Muscle layer of duodenum (tissue), 2 donors: ENCODE data around the gene GSX1.
"Not testable (repeated sequence)": the region's sequence is repeated elsewhere in the genome, so short reads cannot be mapped to it uniquely, and the experiment has no call there.

Source experiments
- H3K27ac ChIP-seq: one replicate; pipeline ENCODE4 v1.7.0; 2013; ENCODE audit warnings: mild to moderate bottlenecking, low read length
- H3K27me3 ChIP-seq: one replicate; pipeline ENCODE4 v1.7.0; 2013; ENCODE audit warnings: low read depth, mild to moderate bottlenecking, control low read depth, low read length
- H3K36me3 ChIP-seq, 2 donors: one replicate each; pipeline ENCODE4 v1.7.0; 2013; ENCODE audit warnings: low read length in 2 of 2, control low read depth in 1 of 2, mild to moderate bottlenecking in 1 of 2; ENCODE audit not compliant: insufficient read depth in 2 of 2, control insufficient read depth in 1 of 2
- H3K4me1 ChIP-seq, 2 donors: one replicate each; pipeline ENCODE4 v1.7.0; 2013; ENCODE audit warnings: low read length in 2 of 2, mild to moderate bottlenecking in 2 of 2, control low read depth in 1 of 2, moderate library complexity in 1 of 2; ENCODE audit not compliant: insufficient read depth in 2 of 2, control insufficient read depth in 1 of 2
- H3K4me3 ChIP-seq, 2 donors: one replicate each; pipeline ENCODE4 v1.7.0; 2013; ENCODE audit warnings: low read length in 2 of 2, low read depth in 1 of 2, mild to moderate bottlenecking in 1 of 2
- H3K9me3 ChIP-seq, 2 donors: one replicate each; pipeline ENCODE4 v1.7.0; 2013; ENCODE audit warnings: low read length in 2 of 2, control low read depth in 1 of 2, mild to moderate bottlenecking in 1 of 2; ENCODE audit not compliant: control insufficient read depth in 1 of 2
- donor health status: healthy.

GSX1 gene

DNA sequence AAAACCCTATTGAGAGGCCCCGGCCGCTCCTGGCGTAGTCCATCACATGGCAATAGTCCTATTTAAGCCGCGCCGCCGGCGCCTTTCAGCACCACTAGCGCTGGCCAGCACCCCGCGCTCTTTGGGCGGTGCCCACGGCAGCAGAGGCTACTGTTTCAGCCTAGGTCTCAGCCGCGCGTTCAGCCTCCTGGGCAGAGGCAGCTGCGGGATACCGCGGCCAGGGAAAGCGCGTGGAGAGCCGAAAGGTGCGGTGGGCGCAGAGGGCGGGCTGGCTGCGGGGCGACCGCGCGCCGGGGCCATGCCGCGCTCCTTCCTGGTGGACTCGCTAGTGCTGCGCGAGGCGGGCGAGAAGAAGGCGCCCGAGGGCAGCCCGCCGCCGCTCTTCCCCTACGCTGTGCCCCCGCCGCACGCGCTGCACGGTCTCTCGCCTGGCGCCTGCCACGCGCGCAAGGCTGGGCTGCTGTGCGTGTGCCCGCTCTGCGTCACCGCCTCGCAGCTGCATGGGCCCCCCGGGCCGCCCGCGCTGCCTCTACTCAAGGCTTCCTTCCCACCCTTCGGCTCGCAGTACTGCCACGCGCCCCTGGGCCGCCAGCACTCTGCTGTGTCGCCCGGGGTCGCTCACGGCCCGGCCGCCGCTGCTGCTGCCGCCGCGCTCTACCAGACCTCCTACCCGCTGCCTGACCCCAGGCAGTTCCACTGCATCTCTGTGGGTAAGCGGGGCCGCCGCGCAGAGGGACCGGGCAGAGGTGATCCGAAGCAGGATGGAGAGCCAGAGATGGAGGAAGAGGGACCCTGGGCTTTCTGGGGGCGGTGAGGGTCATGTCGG is at the start of gene GSX1:
GSX1 (plus strand) TSS at position 91 of the 826 bp plus-strand sequence; CDS start at position 299, 208 bp downstream.
- Histone ChIP-seq H3K4me1 (peaks cover 9 to 52% of the 10 kb centered on the region in 2 donors), H3K27me3 (peaks cover 75% of the 10 kb centered on the region), H3K4me3 (peak within 1 kb of the TSS; percentile 34 to 68), H3K9me3 (peaks cover 0 to 5% of the 10 kb centered on the region in 2 donors), H3K27ac (no peak within 1 kb of the TSS), H3K36me3 (no peaks in the 10 kb centered on the region)

DNA sequence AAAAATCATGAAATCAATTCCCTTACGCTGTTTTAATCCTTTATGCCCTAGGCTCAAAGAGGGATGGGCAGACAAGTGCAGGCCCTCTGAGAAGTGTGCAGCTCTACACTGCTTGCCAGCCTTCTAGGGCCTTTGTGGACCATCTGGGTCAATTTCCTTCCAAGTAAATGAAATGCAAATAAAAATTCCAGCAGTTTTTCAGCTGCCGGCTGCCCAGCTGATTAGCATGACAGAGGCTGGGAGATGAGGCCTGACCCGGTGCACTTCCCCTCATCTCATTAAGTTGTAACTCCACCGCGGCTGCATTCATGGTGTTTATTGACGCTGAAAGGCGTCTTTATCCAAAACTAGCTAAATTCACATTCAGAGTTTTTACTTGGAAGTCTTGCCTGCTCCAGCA is 47.5 kb upstream of the GSX1 start:
- Histone ChIP-seq H3K27me3 (no peaks in the 10 kb centered on the region), H3K9me3 (peaks cover 0 to 4% of the 10 kb centered on the region in 2 donors), H3K4me3 (no peak overlapping the region), H3K27ac (no peak overlapping the region), H3K4me1 (no peaks in the 10 kb centered on the region), H3K36me3 (no peaks in the 10 kb centered on the region)

DNA sequence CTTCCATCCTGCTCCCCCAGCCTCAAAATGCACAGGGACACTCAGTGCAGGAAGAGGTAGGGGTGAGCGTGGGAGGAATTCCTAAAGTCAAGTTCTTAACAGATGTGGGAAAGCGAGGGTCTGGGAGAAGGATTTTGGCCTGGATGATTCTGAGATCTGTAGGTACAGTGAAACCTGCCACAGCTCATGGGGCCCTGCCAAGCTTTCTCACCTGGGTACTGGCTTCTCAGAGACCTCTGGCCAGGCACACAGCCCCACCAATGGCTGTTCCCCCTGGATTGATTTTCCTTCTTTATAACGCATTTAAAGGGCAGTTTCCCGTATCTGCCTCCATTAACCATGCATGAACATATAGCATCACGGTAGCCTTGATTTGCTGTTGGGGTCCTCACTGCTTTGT is 47.0 kb upstream of the GSX1 start:
- Histone ChIP-seq H3K27ac (no peak overlapping the region), H3K4me3 (no peak overlapping the region), H3K9me3 (peaks cover 0 to 4% of the 10 kb centered on the region in 2 donors), H3K27me3 (no peaks in the 10 kb centered on the region), H3K4me1 (no peaks in the 10 kb centered on the region), H3K36me3 (no peaks in the 10 kb centered on the region)

DNA sequence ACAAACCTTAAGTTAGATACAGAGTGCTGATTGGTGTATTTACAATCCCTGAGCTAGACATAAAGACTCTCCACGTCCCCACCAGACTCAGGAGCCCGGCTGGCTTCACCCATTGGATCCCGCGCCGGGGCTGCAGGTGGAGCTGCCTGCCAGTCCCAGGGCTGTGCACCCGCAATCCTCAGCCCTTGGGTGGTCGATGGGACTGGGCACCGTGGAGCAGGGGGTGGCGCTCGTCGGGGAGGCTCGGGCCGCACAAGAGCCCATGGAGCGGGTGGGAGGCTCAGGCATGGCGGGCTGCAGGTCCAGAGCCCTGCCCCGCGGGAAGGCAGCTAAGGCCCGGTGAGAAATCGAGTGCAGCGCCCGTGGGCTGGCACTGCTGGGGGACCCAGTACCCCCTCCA is 44.1 kb upstream of the GSX1 start:
- not testable (repeated sequence) for H3K36me3 ChIP-seq, H3K27me3 ChIP-seq, H3K4me1 ChIP-seq, H3K4me3 ChIP-seq, H3K27ac ChIP-seq, H3K9me3 ChIP-seq

DNA sequence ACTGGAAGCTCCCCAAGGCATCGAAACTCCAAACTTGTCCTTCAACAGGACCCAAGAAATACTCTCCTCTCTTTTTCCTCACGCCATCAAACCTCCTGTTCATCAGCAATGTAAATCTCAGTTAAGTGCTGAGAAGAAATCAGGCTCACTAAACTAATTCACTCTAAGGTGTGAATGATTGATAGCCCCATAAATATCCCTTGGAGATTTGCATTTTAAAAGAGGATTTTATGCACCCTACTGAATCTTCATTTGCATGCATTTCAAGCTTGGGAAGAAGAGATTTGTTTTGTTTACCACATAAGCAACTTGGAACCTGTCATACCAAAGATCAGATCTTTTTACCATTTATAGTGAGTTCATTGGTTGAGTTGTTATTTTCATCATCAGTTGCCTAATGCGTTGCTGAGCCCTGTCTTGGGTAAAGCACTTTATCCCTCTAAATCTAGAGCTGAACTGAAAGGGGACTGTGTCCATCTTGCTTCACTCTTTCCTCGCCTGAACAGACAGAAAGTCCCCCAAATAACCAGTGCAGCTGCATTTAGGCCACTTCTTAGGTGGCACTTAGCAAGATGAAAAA is 40.2 kb upstream of the GSX1 start:
- no peaks in the 10 kb centered on the region for H3K4me1 ChIP-seq
- H3K27me3 ChIP-seq, result no peaks in the 10 kb centered on the region
- H3K36me3 ChIP-seq, result no peaks in the 10 kb centered on the region
- no peak overlapping the region for H3K27ac ChIP-seq
- H3K4me3 ChIP-seq, result no peak overlapping the region
- H3K9me3 ChIP-seq, result no peaks in the 10 kb centered on the region

DNA sequence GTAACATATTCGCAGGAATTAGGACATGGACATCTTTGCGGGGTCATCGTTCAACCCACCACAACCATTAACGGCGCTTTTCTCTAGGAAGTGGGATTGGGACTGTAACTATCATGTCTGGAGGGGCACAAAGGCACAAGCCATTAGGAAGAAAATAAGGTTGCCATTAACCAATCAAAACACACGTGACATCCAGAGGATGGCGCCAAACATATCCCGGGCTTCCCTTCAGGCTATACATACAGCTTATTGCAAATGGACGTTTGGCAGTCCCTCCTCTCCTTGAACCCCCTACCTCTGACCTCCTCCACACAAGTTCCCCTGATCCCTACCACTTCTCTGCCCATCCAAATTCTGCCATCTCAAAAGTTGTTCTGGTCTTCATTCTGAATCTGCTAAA is 26.6 kb upstream of the GSX1 start:
- no peaks in the 10 kb centered on the region for H3K4me1 ChIP-seq
- no peak overlapping the region for H3K27ac ChIP-seq
- H3K27me3 ChIP-seq, result no peaks in the 10 kb centered on the region
- no peaks in the 10 kb centered on the region for H3K9me3 ChIP-seq
- H3K36me3 ChIP-seq, result no peaks in the 10 kb centered on the region
- H3K4me3 ChIP-seq, result no peak overlapping the region

DNA sequence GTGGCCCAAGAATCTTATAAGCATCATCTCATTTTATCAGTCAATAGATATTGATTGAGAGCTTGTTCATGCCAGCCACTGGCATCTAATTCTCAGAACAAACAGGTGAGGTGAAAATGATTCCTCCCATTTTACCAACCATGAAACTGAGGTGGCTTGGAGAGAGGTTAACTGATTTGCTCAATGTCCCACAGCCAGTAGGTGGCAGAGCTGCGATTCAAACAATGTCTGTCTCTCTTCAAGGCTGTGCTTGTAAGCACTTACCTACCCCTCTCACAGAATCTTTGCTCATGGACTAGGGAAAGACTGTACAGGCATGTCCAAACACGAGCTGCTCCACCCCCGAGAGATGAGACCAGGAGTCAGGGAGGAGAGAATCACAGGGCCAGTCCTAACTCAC is 21.5 kb upstream of the GSX1 start:
- Histone ChIP-seq H3K27me3 (peaks cover 5% of the 10 kb centered on the region), H3K27ac (no peak overlapping the region), H3K9me3 (no peaks in the 10 kb centered on the region), H3K4me1 (no peaks in the 10 kb centered on the region), H3K36me3 (no peaks in the 10 kb centered on the region), H3K4me3 (no peak overlapping the region)

DNA sequence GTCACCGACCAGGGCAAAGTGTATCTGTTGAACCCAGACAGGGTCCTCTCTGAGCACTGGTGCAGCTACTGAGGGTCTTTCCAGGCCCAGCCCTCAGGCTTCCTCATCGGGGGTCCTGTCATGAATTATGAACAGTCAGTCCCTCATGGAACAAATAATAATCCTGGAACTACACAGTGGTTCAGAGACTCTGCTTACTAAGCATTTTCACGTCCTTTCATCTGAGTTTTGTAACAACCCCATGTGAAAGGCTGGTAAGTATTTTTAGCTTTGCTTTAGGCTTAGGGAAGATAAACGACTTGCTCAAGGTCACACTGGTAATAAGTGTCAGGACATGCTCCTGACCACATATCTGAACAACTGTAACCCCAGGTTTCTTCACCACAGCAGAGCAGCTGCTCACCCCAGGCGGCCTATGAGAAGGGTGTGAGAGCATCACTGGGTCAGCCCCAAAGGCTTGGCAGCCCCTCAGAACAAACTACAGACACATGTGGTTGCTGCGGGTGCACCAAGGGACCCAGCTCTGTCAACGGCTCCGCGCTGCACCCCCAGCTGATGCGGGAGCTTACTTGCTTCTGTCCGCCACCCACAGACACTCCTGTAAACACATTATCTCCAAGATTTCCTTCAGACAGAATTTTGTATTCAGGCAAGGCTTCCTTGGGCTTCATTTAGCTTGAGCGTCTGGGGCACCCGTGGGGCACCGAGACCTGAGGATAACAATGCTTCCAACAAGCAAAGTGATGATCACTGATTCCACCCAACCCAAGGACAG is 19.4 kb upstream of the GSX1 start:
- no peak overlapping the region for H3K4me3 ChIP-seq
- no peak overlapping the region for H3K27ac ChIP-seq
- no peaks in the 10 kb centered on the region for H3K9me3 ChIP-seq
- no peaks in the 10 kb centered on the region for H3K36me3 ChIP-seq
- peaks cover 5% of the 10 kb centered on the region for H3K27me3 ChIP-seq
- H3K4me1 ChIP-seq, result no peaks in the 10 kb centered on the region

DNA sequence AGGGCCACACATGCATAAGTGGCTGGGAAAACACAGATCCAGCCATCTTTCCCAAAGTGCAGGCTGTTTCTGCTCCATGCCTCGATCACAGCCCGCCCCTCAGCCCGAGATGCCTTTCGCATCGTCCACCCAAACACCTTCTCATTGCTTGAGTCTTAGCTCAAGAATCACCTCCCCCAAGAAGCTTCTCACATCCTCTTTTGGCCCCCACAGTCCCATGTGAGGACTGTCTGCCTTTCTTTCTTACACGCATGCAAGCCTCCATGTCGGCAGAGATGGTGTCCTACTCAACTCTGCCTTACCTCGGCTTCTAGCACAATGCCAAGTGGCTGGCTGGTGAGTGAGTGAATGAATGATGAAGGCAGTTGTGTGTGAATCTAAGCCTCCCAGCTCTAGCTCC is 18.1 kb upstream of the GSX1 start:
- no peak overlapping the region for H3K4me3 ChIP-seq
- H3K27me3 ChIP-seq, result peaks cover 5% of the 10 kb centered on the region

DNA sequence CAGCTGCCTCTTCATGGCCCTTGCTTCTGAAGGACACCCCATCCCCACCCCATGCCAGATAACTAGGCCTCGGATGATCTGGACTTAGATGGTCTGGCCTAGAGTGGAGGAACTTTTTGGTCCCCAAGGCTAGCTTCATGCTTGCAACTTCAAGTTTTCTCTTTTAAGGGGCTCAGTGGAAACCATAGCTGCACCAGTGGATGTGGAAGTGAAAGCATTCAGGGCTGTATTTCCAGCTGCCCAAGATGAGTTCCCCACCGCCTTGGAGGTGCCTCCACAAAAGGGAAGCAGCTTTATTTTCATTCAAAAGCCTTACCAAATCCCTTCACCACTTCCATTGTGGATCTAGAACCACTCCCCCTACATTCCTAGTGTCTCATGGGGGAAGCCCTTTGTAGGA is 17.6 kb upstream of the GSX1 start:
- H3K27ac ChIP-seq, result no peak overlapping the region
- no peak overlapping the region for H3K4me3 ChIP-seq
- H3K36me3 ChIP-seq, result no peaks in the 10 kb centered on the region
- no peaks in the 10 kb centered on the region for H3K4me1 ChIP-seq
- no peaks in the 10 kb centered on the region for H3K9me3 ChIP-seq
- H3K27me3 ChIP-seq, result peaks cover 5% of the 10 kb centered on the region

More for the DNA sequence above, 18.1 kb upstream of the GSX1 start:
- Histone ChIP-seq H3K9me3 (no peaks in the 10 kb centered on the region), H3K27ac (no peak overlapping the region), H3K36me3 (no peaks in the 10 kb centered on the region), H3K4me1 (no peaks in the 10 kb centered on the region)

DNA sequence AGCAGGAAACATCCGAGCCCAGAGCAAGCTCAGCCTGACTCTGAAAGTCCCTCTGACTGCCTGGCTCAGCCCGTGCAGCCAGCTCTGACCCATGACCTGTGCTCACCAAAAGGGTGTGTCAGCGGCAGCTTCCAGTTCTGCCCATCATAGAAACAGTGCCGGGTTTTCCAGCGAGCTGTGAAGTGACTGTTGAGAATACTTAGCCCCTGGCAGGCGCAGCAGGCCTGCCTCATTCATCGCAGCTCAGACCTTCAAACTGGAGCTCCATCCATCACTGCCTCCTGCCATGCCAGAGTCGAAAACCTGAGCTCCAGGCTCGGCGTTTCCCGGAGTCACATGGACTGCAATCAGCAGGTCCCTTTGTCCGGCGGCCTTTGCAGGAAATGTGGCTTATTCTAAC is 16.3 kb upstream of the GSX1 start:
- Histone ChIP-seq H3K9me3 (no peaks in the 10 kb centered on the region), H3K27me3 (peaks cover 5% of the 10 kb centered on the region), H3K36me3 (no peaks in the 10 kb centered on the region), H3K4me3 (no peak overlapping the region), H3K4me1 (no peaks in the 10 kb centered on the region), H3K27ac (no peak overlapping the region)
